ENCODE measurements around the gene DPEP2NB.

GRCh38 chr16:67995423-67995822 lies 20.3 kb downstream of the DPEP2NB start:
- no peak for TF ChIP-seq CTCF (IDR thresholded peaks at IDR 0.05)
- no peak for TF ChIP-seq POLR2A (IDR thresholded peaks at IDR 0.05)
